IMR-90 (cell line): ENCODE data around the gene PSMD9. TPM values are rescaled to one million over a fixed set of nuclear protein-coding genes. Genes with fewer than 3 reads are reported as not detected.

Experiments used
- ATAC-seq: fragments of 200-7000 bp; cut with Tn5 transposase; 2 replicates; pipeline ENCODE4 v1.9.1; 2020; ENCODE audit warnings: low read depth, mild to moderate bottlenecking, moderate library complexity
- BruUV-seq: library from RNA; stranded (reverse); fragments of 400-500 nt; replicated peaks from 2 replicates; lab custom pipeline; 2021; lab: Mats Ljungman, UMichigan
- CTCF ChIA-PET: fragments of 300-600 bp; formaldehyde crosslinking; extraction: SDS; loops from one replicate; lab custom pipeline; 2021; ENCODE audit warnings: antibody characterized with exemption; lab: Yijun Ruan, JAX
- POLR2A ChIA-PET: fragments of 300-600 bp; sonication (Branson Sonifier 250); formaldehyde crosslinking; loops from one replicate; lab custom pipeline; 2022; ENCODE audit warnings: antibody characterized with exemption; ENCODE audit not compliant: unreplicated experiment; lab: Charles Lee
- DNase-seq: peaks from one replicate; pipeline ENCODE4 v3.0.0; 2013
- H2AFZ ChIP-seq: replicated peaks from 2 replicates; pipeline ENCODE3; 2013; ENCODE audit warnings: low read length, mild to moderate bottlenecking; ENCODE audit not compliant: poor library complexity
- H2AK5ac ChIP-seq: 2 replicates; pipeline ENCODE4 v1.6.1; 2013; ENCODE audit warnings: low read depth, low read length, inconsistent platforms
- H2AK9ac ChIP-seq: replicated peaks from 2 replicates; pipeline ENCODE3; 2013; ENCODE audit warnings: mild to moderate bottlenecking, low read depth, low read length, moderate library complexity; ENCODE audit not compliant: poor library complexity
- H2BK120ac ChIP-seq: 2 replicates; pipeline ENCODE4 v1.6.1; 2013; ENCODE audit warnings: low read depth, low read length, inconsistent platforms
- H2BK15ac ChIP-seq: 3 replicates; pipeline ENCODE4 v1.6.1; 2013; ENCODE audit warnings: low read depth, low read length, inconsistent platforms
- H2BK20ac ChIP-seq: 2 replicates; pipeline ENCODE4 v1.6.1; 2013; ENCODE audit warnings: low read depth, mild to moderate bottlenecking, inconsistent platforms, low read length, moderate library complexity
- H2BK5ac ChIP-seq: 2 replicates; pipeline ENCODE4 v1.6.1; 2013; ENCODE audit warnings: mild to moderate bottlenecking, low read depth, low read length, inconsistent platforms; ENCODE audit not compliant: poor library complexity, severe bottlenecking
- H3K14ac ChIP-seq: replicated peaks from 2 replicates; pipeline ENCODE4 v1.6.1; 2013; ENCODE audit warnings: low read depth, low read length, inconsistent platforms
- H3K18ac ChIP-seq: 2 replicates; pipeline ENCODE4 v1.6.1; 2013; ENCODE audit warnings: low read depth, low read length, control low read depth
- H3K23ac ChIP-seq: 2 replicates; pipeline ENCODE4 v1.6.1; 2013; ENCODE audit warnings: low read depth, low read length, inconsistent platforms
- H3K27ac ChIP-seq: 2 replicates; pipeline ENCODE4 v1.5.1; 2013; ENCODE audit warnings: mild to moderate bottlenecking, control low read depth, low read length; ENCODE audit not compliant: insufficient read depth
- H3K27me3 ChIP-seq: 2 replicates; pipeline ENCODE4 v1.6.1; 2013; ENCODE audit warnings: low read length; ENCODE audit not compliant: control insufficient read depth, insufficient read depth
- H3K36me3 ChIP-seq: 2 replicates; pipeline ENCODE4 v1.6.1; 2013; ENCODE audit warnings: low read length, mixed read lengths; ENCODE audit not compliant: control insufficient read depth, insufficient read depth
- H3K4ac ChIP-seq: 2 replicates; pipeline ENCODE4 v1.6.1; 2013; ENCODE audit warnings: low read depth, low read length, inconsistent platforms
- H3K4me1 ChIP-seq: 2 replicates; pipeline ENCODE4 v1.6.1; 2013; ENCODE audit warnings: low read length, mixed read lengths; ENCODE audit not compliant: control insufficient read depth, insufficient read depth
- H3K4me2 ChIP-seq: 2 replicates; pipeline ENCODE4 v1.6.1; 2013; ENCODE audit warnings: low read depth, mild to moderate bottlenecking, control low read depth, low read length, moderate library complexity
- H3K4me3 ChIP-seq: 2 replicates; pipeline ENCODE4 v1.5.1; 2013; ENCODE audit warnings: low read depth, mild to moderate bottlenecking, control low read depth, low read length, moderate library complexity; ENCODE audit not compliant: insufficient read depth
- H3K56ac ChIP-seq: 2 replicates; pipeline ENCODE4 v1.6.1; 2013; ENCODE audit warnings: low read length, inconsistent platforms; ENCODE audit not compliant: insufficient read depth; ENCODE audit errors: extremely low read depth
- H3K79me1 ChIP-seq, 2 experiments: 2 replicates each; pipeline ENCODE4 v1.6.1; 2013; ENCODE audit warnings: low read length in 2 of 2, inconsistent platforms in 1 of 2, low read depth in 1 of 2
- H3K9ac ChIP-seq: 2 replicates; pipeline ENCODE4 v1.6.1; 2013; ENCODE audit warnings: low read depth, low read length, control low read depth
- H3K9me1 ChIP-seq: 2 replicates; pipeline ENCODE4 v1.6.1; 2013; ENCODE audit warnings: low read length, inconsistent platforms; ENCODE audit not compliant: insufficient read depth
- H3K9me3 ChIP-seq: 2 replicates; pipeline ENCODE4 v1.6.1; 2013; ENCODE audit warnings: low read length; ENCODE audit not compliant: control insufficient read depth, insufficient read depth
- H4K20me1 ChIP-seq: 2 replicates; pipeline ENCODE4 v1.6.1; 2013; ENCODE audit warnings: low read length, inconsistent platforms; ENCODE audit not compliant: insufficient read depth
- H4K5ac ChIP-seq: 2 replicates; pipeline ENCODE4 v1.6.1; 2013; ENCODE audit warnings: mild to moderate bottlenecking, low read depth, low read length, control low read depth
- H4K8ac ChIP-seq, 2 experiments: 2 replicates each; pipeline ENCODE4 v1.6.1; 2013; ENCODE audit warnings: low read depth in 2 of 2, low read length in 2 of 2, control low read depth in 1 of 2, inconsistent platforms in 1 of 2
- H4K91ac ChIP-seq: 2 replicates; pipeline ENCODE4 v1.6.1; 2013; ENCODE audit warnings: low read depth, low read length, inconsistent platforms; ENCODE audit not compliant: insufficient read depth
- BHLHE40 ChIP-seq: fragments of 150-350 bp; IDR thresholded peaks from 2 replicates; pipeline ENCODE4 v1.6.1; 2016; ENCODE audit warnings: mild to moderate bottlenecking, low read depth, low read length
- CHD1 ChIP-seq: IDR thresholded peaks from 2 replicates; pipeline ENCODE4 v1.6.1; 2012; ENCODE audit warnings: low read depth, low read length, improper control_type of control experiment
- ELK1 ChIP-seq: fragments of 150-350 bp; IDR thresholded peaks from 2 replicates; pipeline ENCODE4 v1.6.1; 2016; ENCODE audit warnings: low read depth, mild to moderate bottlenecking, low read length, moderate library complexity, borderline replicate concordance
- FOS ChIP-seq: fragments of 150-350 bp; IDR thresholded peaks from 2 replicates; pipeline ENCODE4 v1.6.1; 2016; ENCODE audit warnings: low read depth, low read length
- MAFK ChIP-seq: IDR thresholded peaks from 2 replicates; pipeline ENCODE4 v1.6.1; 2012; ENCODE audit warnings: low read depth, low read length, improper control_type of control experiment
- MAZ ChIP-seq: IDR thresholded peaks from 2 replicates; pipeline ENCODE4 v1.6.1; 2012; ENCODE audit warnings: low read depth, mild to moderate bottlenecking, low read length, improper control_type of control experiment, moderate library complexity, borderline replicate concordance
- MXI1 ChIP-seq: IDR thresholded peaks from 2 replicates; pipeline ENCODE4 v1.6.1; 2012; ENCODE audit warnings: low read depth, mild to moderate bottlenecking, low read length, moderate library complexity, borderline replicate concordance
- NFE2L2 ChIP-seq: fragments of 150-350 bp; IDR thresholded peaks from 2 replicates; pipeline ENCODE4 v1.6.1; 2016; ENCODE audit warnings: low read depth, mild to moderate bottlenecking, low read length
- POLR2A ChIP-seq: IDR thresholded peaks from 2 replicates; pipeline ENCODE4 v1.6.1; 2012; ENCODE audit warnings: mild to moderate bottlenecking, low read depth, low read length
- RAD21 ChIP-seq: IDR thresholded peaks from 2 replicates; pipeline ENCODE4 v1.6.1; 2012; ENCODE audit warnings: low read length, improper control_type of control experiment
- RCOR1 ChIP-seq: IDR thresholded peaks from 2 replicates; pipeline ENCODE4 v1.6.1; 2012; ENCODE audit warnings: mild to moderate bottlenecking, low read length, improper control_type of control experiment; ENCODE audit not compliant: insufficient replicate concordance
- RFX5 ChIP-seq: IDR thresholded peaks from 2 replicates; pipeline ENCODE4 v1.8.0; 2012; ENCODE audit warnings: low read depth, mild to moderate bottlenecking, low read length, moderate library complexity
- SMC3 ChIP-seq: fragments of 150-350 bp; IDR thresholded peaks from 2 replicates; pipeline ENCODE4 v1.6.1; 2016; ENCODE audit warnings: low read depth, mild to moderate bottlenecking, antibody characterized with exemption, low read length, moderate library complexity
- USF2 ChIP-seq: fragments of 150-350 bp; IDR thresholded peaks from 2 replicates; pipeline ENCODE4 v1.6.1; 2017; ENCODE audit warnings: mild to moderate bottlenecking, antibody characterized with exemption, low read length, low read depth
- WGBS, 2 experiments: methylation state at CpG; one replicate each; pipeline versions ENCODE4 v1.1.5 to v1.1.7; 2013; ENCODE audit warnings: missing lambda C conversion rate in 2 of 2; ENCODE audit not compliant: insufficient read length in 1 of 2; ENCODE audit errors: extremely low coverage in 2 of 2; 5-methylcytosine and 5-hydroxymethylcytosine counted together
- dilution Hi-C: fragments of 300-500 bp; cut with HindIII; formaldehyde crosslinking; loops from one replicate; pipeline ENCODE4 v1.14.3; 2018; ENCODE audit warnings: low sequenced_read_pairs; ENCODE audit not compliant: unreplicated experiment
- in situ Hi-C: fragments of 300-500 bp; cut with MboI; formaldehyde crosslinking; loops from 3 replicates; pipeline ENCODE4 v1.14.3; 2019; ENCODE audit warnings: low sequenced_read_pairs, inconsistent platforms, mixed read lengths
- intact Hi-C: fragments of 100-400 bp; cut with micrococcal nuclease; formaldehyde crosslinking; loops from 2 replicates; pipeline ENCODE4 v1.10.0; 2022
- polyA plus RNA-seq, 3 experiments: library from polyadenylated mRNA; depleted of rRNA; stranded (reverse); fragments of >200 nt; gene quantifications; 2 replicates each; pipeline ENCODE4 v1.2.3, GENCODE V29; 2012; ENCODE audit warnings: low replicate concordance in 1 of 3
- total RNA-seq: library from RNA; depleted of rRNA; stranded (reverse); fragments of >200 nt; gene quantifications from 2 replicates; pipeline ENCODE4 v1.2.3, GENCODE V29; 2012
- TF ChIP-seq, protein P1 (sequence below): conservative IDR thresholded peaks from 2 replicates; pipeline ENCODE4 v1.5.1; 2012; ENCODE audit warnings: mild to moderate bottlenecking, low read depth, low read length, improper control_type of control experiment

PSMD9 gene
- total and polyA plus RNA-seq, 2 of the 4 experiments (the other 2 are of a cell fraction), result 135 to 142 TPM

DNA sequence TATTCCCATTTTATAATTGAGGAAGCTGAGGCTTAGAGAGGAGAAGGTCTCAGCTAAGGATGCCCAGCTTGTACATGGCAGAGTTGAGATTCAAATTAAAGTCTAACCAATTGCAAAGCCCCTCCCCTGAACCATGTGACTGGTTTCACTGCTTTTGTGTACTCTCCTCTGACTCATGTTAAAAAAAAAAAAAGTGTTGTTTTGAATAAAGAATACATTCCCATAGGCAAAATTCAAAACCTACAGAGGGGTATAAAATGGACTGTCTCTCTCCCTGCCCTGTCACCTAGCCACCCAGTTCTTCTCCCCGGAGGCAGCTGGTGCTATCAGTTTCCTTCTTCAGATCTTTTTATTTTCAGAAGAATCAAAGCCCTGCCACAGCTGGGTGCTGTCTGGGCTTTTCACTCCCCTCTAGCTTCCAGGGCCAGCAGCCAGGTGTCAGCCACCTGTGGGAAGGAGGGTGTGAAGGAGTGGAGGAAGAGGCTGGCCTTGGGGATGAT, 5.4 kb downstream of the PSMD9 start:
- H4K5ac ChIP-seq, result no peak overlapping the region; the same call in 1 of the 2 replicates
- H2BK120ac ChIP-seq, result no peak overlapping the region
- H3K4ac ChIP-seq, result peak overlapping the region; percentile 14
- intact Hi-C loops, result no loop called here
- no TSS peak for BruUV-seq
- dilution Hi-C loops, result no loop called here
- H3K18ac ChIP-seq, result no peak overlapping the region
- no peaks in the 10 kb centered on the region for H3K9me3 ChIP-seq
- 20% methylated on average over 1 of the region's 1 CpG; no CpG with 5 or more reads in 1 of the 2 experiments for whole genome bisulfite sequencing, 2 experiments
- H3K27ac ChIP-seq, result peak overlapping the region; percentile 51; the same call in 1 of the 2 replicates
- H3K9ac ChIP-seq, result no peak overlapping the region; the same call in 1 of the 2 replicates
- H3K4me2 ChIP-seq, result peak overlapping the region; percentile 60
- H3K56ac ChIP-seq, result no peak overlapping the region
- peak overlapping the region; percentile 56 for H2AK9ac ChIP-seq
- in situ Hi-C loops, result no loop called here
- peaks cover 11% of the 10 kb centered on the region; the same call in 1 of the 2 replicates for H3K9me1 ChIP-seq
- H2BK15ac ChIP-seq, result no peak overlapping the region
- peaks cover 29% of the 10 kb centered on the region for H4K20me1 ChIP-seq
- 0 out of 2 replicates have a peak overlapping the region, but pooled peaks have one; percentile 71 for H2AK5ac ChIP-seq
- H3K23ac ChIP-seq, result no peak overlapping the region
- ChIA-PET CTCF (interaction anchor here (3.6 kb wide), 1 partner anchor 100 kb away, joined by 16 read pairs; the partner anchor contains the start of gene RHOF), POLR2A (no interaction called here)
- ATAC-seq (peak; percentile 82), DNase-seq (peak; percentile 77)
- no peak overlapping the region for H3K4me3 ChIP-seq
- no peak overlapping the region for H2BK20ac ChIP-seq
- H2BK5ac ChIP-seq, result no peak overlapping the region
- H3K27me3 ChIP-seq, result no peaks in the 10 kb centered on the region
- peaks cover 19% of the 10 kb centered on the region for H3K4me1 ChIP-seq
- peaks cover 34 to 57% of the 10 kb centered on the region in 2 experiments for H3K79me1 ChIP-seq
- H3K36me3 ChIP-seq, result peaks cover 22% of the 10 kb centered on the region
- peak overlapping the region in 1 of 2 experiments; percentile 55; a peak in 1 of 4 replicates for H4K8ac ChIP-seq
- no peak overlapping the region for H3K14ac ChIP-seq
- no peak overlapping the region for H2AFZ ChIP-seq
- no peak overlapping the region for H4K91ac ChIP-seq
- no peak for TF ChIP-seq RAD21
- no peak for TF ChIP-seq SMC3
- TF ChIP-seq RFX5, result no peak
- TF ChIP-seq CHD1, result no peak
- TF ChIP-seq NFE2L2, result no peak
- 0 out of 2 replicates have a peak, but pooled peaks have one; percentile 16 for TF ChIP-seq MXI1
- no peak for TF ChIP-seq RCOR1
- peak; percentile 89 for TF ChIP-seq USF2
- peak; percentile 44; the same call in 1 of the 2 replicates for TF ChIP-seq FOS
- TF ChIP-seq, protein P1, sequence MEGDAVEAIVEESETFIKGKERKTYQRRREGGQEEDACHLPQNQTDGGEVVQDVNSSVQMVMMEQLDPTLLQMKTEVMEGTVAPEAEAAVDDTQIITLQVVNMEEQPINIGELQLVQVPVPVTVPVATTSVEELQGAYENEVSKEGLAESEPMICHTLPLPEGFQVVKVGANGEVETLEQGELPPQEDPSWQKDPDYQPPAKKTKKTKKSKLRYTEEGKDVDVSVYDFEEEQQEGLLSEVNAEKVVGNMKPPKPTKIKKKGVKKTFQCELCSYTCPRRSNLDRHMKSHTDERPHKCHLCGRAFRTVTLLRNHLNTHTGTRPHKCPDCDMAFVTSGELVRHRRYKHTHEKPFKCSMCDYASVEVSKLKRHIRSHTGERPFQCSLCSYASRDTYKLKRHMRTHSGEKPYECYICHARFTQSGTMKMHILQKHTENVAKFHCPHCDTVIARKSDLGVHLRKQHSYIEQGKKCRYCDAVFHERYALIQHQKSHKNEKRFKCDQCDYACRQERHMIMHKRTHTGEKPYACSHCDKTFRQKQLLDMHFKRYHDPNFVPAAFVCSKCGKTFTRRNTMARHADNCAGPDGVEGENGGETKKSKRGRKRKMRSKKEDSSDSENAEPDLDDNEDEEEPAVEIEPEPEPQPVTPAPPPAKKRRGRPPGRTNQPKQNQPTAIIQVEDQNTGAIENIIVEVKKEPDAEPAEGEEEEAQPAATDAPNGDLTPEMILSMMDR, result no peak
- no peak for TF ChIP-seq MAZ
- no peak for TF ChIP-seq MAFK
- TF ChIP-seq POLR2A, result no peak
- TF ChIP-seq ELK1, result no peak
- TF ChIP-seq BHLHE40, result no peak
